Retinal pigment epithelial cell (primary cell): ENCODE data around the gene PLEKHH3.

Source experiments
- DNase-seq: peaks from one replicate; pipeline ENCODE4 v3.0.0-alpha.2; 2010; ENCODE audit warnings: low read depth
- H3K4me3 ChIP-seq: 2 replicates; pipeline ENCODE4 v1.5.1; 2011; ENCODE audit warnings: mild to moderate bottlenecking, low read length, control low read depth, moderate library complexity
- TF ChIP-seq, protein P1 (sequence below): conservative IDR thresholded peaks from 2 replicates; pipeline ENCODE4 v1.5.1; 2011; ENCODE audit warnings: low read depth, low read length, control low read depth, inconsistent platforms

Gene PLEKHH3

DNA sequence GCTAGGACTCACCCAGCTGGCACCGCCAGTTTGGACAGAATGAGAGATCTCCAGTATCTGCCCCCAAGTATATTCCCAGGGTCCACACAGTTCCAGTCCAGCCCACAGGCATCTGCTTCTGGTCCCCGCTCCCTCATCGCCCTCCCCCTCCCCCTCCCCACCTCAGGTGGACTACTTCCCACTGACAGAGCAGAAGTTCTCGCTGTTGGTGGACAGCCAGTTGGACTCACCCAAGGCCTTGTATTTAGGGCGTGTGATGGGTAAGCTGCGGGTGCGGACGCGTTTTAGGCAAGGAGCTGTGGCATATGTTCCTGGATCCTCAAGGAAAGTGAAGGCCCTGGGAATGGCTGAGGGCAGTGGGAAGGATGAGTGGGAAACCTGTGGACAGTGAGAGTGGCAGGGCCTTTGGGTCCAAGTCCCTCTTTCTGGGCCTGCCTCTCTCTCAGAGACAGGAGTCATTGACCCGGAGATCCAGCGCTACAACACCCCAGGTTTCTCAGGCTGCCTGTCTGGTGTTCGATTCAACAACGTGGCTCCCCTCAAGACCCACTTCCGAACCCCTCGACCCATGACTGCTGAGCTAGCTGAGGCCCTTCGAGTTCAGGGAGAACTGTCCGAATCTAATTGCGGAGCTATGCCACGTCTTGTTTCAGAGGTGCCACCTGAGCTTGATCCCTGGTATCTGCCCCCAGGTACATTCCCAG lies 20.5 kb upstream of the PLEKHH3 start:
- TF ChIP-seq, protein P1, sequence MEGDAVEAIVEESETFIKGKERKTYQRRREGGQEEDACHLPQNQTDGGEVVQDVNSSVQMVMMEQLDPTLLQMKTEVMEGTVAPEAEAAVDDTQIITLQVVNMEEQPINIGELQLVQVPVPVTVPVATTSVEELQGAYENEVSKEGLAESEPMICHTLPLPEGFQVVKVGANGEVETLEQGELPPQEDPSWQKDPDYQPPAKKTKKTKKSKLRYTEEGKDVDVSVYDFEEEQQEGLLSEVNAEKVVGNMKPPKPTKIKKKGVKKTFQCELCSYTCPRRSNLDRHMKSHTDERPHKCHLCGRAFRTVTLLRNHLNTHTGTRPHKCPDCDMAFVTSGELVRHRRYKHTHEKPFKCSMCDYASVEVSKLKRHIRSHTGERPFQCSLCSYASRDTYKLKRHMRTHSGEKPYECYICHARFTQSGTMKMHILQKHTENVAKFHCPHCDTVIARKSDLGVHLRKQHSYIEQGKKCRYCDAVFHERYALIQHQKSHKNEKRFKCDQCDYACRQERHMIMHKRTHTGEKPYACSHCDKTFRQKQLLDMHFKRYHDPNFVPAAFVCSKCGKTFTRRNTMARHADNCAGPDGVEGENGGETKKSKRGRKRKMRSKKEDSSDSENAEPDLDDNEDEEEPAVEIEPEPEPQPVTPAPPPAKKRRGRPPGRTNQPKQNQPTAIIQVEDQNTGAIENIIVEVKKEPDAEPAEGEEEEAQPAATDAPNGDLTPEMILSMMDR, result no peak
- no peak for DNase-seq

DNA sequence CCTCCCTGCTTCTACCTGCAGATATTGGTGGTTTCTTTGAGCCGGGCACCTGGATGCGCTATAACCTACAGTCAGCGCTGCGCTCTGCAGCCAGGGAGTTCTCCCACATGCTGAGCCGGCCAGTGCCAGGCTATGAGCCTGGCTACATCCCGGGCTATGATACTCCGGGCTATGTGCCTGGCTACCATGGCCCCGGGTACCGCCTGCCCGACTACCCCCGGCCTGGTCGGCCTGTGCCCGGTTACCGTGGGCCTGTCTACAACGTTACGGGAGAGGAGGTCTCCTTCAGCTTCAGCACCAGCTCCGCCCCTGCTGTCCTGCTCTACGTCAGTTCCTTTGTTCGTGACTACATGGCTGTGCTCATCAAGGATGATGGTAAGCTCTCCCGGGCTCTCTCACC lies 18.7 kb upstream of the PLEKHH3 start:
- DNase-seq, result no peak
- TF ChIP-seq, protein P1, result no peak
- H3K4me3 ChIP-seq, result no peak overlapping the region

More for the DNA sequence above, 20.5 kb upstream of the PLEKHH3 start:
- H3K4me3 ChIP-seq, result no peak overlapping the region

GRCh38 chr17:42694524-42694923 lies 17.7 kb upstream of the PLEKHH3 start:
- TF ChIP-seq, protein P1, result no peak
- H3K4me3 ChIP-seq, result no peak overlapping the region
- DNase-seq, result no peak

DNA sequence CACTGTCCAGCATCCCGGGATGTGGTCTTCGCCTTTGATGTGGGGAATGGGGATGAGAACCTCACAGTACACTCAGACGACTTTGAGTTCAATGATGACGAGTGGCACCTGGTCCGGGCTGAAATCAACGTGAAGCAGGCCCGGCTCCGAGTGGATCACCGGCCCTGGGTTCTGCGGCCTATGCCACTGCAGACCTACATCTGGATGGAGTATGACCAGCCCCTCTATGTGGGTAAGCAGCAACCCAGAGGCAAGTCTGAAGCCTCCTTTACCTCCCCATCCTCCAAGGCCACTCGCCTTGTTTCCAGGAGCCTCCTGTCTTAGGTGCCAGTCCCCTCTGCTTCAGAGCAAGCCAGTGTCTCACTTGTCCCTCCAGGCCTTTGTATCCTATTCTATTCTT lies 15.7 kb upstream of the PLEKHH3 start:
- H3K4me3 ChIP-seq, result no peak overlapping the region
- TF ChIP-seq, protein P1, result no peak
- no peak for DNase-seq

GRCh38 chr17:42691021-42691545 lies 14.3 kb upstream of the PLEKHH3 start:
- H3K4me3 ChIP-seq, result no peak overlapping the region
- DNase-seq, result no peak
- TF ChIP-seq, protein P1, result no peak

DNA sequence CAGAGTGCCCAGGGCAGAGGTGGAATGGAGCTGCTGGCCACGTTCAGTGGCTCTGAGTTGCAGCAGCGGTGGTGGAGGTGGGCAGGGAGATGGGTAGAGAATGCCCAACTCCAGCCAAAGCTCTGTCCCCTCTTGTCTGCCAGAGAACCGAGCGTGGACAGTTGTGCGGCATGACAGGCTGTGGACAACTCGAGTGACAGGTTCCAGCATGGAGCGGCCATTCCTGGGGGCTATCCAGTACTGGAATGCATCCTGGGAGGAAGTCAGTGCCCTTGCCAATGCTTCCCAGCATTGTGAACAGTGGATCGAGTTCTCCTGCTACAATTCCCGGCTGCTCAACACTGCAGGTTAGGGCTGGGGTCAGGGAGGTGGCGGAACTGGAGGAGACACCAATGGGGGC lies 13.8 kb upstream of the PLEKHH3 start:
- DNase-seq, result no peak
- TF ChIP-seq, protein P1, result no peak
- H3K4me3 ChIP-seq, result no peak overlapping the region

GRCh38 chr17:42687707-42688320 lies 11.0 kb upstream of the PLEKHH3 start:
- H3K4me3 ChIP-seq, result no peak overlapping the region
- no peak for DNase-seq
- TF ChIP-seq, protein P1, result no peak
